HG02973 (cell line): ENCODE results near the gene TERB1.
"Not testable (repeated sequence)": the region's sequence is repeated elsewhere in the genome, so short reads cannot be mapped to it uniquely, and the experiment has no call there.

Experiments
- ATAC-seq: cut with Tn5 transposase; IDR thresholded peaks from one replicate; pipeline ENCODE4 v1.9.1; 2021; ENCODE audit warnings: moderate library complexity; ENCODE audit not compliant: unreplicated experiment

The TERB1 gene

DNA sequence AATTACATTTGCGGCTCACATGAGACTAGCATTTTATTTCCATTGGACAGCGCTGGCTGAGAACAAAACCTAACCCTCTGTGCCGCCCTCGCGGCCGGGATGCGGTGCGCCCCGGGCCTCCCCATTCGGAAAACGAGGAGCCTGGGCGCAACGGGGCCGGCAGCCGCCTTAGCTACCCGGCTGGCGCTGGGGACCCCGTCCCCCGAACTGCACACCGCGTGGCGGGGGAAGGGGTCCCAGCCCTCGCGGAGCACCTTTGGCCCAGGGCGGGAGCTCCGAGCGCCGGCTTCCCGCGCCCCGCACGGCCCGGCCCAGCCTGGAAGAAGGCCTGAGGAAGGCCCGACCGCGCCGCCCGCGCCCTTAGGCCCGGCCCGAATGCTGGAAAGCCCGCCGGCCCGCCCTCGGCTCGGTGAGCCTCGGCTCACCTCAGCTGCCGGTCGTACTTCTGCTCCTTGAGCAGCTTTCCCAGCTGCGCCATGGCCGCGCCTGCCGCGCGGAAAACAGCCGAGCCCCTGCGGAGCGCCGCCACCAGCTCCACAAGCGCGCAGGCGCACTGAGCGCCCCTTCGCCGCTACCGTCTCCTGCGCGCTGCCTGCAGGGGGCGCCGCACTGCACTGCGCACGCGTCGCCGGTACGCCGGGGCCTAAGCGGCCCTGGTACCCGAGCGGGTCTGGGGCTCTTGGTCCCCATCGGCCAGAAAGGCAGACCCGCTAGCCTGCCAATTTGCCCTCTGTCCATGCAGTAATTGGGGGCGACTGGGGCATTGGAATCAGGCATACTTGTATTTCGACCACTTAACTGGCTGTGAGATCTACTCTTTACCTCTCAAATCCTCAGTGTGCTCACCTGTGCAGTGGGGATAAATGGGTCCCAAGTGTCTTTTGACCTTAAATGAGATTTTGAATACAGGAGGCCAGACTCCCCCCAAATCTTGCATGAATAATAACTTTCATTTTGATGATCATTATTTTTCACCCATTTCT is 29.3 kb upstream of the TERB1 start, which contains the start of gene NAE1:
Gene NAE1 (minus strand): TSS at position 555 of the 983 bp plus-strand sequence. CDS start 77 bp downstream, at position 478.
- peak; percentile 78 for ATAC-seq

DNA sequence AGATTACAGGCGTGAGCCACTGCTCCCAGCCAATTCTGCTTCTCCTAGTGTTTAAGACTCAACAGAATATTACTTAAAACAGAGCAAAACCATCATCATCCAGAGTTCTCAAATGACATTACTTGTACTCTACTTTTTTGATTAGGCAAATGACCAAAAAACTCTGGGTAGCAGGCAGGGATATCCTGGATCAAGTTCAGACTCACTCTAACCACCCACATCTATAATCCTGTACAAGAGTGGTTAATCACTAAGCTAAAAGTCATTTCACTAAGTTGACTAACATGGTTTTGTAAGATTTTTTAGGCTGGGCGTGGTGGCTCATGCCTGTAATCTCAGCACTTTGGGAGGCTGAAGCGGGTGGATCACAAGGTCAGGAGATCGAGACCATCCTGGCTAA is 22.6 kb upstream of the TERB1 start:
- no peak for ATAC-seq

DNA sequence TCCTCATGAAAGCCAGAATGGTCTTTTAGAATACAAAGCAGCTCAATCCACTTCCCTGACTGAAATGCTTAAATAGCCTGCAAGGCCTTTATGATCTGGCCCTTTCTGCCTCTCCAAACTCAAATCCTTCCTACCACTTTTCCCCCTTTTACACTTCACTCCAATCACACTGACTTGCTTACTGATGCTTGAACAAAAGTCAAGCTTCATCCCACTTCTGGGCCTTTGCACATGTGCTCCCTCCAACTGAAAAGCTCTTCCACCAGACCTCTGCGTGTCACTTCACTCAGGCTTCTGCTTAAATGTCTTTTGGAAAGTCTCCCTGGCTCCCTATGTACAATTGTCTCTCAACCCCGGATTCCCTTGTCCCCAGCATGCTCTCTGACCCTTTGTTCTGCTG is 13.3 kb upstream of the TERB1 start:
- no peak for ATAC-seq

DNA sequence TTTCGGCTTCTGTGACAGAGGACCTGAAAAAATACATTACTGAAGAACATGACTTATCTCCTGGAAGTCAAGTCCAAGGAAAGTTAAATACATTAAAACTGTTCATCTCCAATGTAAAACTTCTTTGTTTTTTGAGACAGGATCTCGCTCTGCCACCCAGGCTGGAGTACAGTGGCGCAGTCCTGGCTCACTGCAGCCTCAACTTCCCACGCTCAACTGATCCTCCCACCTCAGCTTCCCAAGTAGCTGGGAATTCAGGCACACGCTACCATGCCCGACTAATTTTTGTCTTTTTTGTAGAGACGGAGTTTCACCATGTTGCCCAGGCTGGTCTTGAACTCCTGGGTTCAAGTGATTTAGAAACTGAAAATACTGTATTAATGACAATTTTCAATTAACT is 9.7 kb upstream of the TERB1 start:
- no peak for ATAC-seq

DNA sequence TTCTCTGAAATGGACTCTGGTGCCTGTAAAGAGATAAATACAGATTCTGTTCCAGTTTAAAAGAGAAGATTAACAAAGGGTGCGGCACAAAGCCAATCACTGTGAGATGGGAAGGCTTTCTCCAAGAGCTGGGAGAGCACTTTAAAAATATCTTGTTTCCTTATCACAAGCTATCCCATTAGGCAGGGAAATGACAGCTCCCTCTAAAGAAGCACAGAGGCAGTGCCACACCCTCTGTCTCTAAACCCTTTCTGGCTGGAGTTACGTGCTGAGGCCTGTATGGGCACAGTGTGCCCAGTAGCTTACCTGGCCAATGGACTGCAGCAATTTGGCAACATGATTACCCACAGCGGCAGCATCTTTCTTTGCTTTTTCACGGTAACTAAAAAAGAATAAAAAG is 9.0 kb upstream of the TERB1 start:
- no peak for ATAC-seq

DNA sequence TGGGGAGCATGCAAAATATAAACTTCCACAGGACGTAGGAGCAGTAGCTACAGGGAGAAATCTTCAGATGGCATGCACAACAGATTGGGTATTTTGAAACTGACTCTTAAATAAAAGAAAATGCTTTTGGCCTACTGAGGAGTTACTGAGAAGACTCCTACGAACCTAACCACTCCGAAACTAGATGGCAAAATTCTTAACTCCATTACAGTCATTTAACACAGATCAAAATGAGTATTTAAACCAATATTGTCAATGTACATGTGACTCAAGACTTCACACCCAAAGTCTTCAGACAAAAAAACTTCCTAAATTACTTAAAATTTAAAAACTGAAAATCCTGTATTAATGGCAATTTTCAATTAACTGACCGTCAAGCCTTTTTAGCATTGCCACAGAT is 8.4 kb upstream of the TERB1 start:
- ATAC-seq, result no peak

DNA sequence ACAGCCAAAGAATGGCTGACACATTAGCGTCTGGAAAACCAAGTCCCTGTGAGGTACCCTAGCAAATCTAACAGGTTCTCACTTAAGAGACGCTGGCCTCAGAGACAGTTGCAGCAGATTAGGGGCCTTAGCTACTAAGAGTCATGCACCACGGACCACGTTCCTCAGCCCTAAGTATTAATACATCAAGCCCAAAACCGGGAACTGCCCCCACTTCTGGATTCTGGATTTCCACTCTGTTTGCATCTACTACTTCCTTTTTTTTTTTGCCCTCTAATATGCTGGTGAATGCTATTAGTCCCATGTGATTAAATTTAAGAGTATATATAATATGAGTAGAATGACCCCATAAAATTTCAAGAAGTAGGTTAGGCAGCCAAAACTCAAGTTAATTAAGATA is 775 bp upstream of the TERB1 start:
- no peak for ATAC-seq

DNA sequence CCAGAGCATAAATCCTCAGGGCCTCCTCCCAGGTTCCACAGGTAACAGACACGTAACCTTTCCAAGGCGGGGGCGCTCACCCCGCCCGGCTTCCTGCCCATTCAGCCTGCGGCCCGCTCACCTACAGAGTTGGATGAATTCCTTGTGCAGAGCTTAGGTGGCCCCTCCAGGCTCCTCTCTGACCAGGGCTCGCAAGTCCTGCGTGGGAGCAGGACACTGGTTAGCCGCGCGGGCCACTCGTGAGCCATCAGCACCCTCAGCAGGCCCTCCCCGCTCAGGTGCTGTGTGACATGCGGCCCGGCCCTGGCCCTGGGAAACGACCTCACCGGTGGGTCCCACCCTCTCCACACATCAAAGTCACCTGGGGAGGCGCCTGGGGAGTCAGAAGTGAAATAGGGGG is 528 bp downstream of the TERB1 start:
- no peak for ATAC-seq

DNA sequence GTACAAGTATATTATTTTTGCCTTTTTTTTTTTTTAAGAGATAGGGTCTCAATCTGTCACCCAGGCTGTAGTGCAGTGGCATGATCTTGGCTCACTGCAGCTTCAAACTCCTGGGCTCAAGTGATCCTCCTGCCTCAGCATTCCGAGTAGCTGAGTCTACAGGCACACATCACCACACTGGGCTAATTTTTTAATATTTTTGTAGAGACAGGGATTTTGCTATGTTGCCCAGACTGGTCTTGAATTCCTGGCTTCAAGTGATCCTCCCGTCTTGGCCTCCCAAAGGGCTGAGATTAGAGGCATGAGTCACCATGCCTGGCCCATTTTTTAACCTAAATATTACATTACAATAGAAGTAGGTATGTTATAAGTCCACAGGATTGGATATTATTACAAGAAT is 3.2 kb downstream of the TERB1 start:
- no peak for ATAC-seq

DNA sequence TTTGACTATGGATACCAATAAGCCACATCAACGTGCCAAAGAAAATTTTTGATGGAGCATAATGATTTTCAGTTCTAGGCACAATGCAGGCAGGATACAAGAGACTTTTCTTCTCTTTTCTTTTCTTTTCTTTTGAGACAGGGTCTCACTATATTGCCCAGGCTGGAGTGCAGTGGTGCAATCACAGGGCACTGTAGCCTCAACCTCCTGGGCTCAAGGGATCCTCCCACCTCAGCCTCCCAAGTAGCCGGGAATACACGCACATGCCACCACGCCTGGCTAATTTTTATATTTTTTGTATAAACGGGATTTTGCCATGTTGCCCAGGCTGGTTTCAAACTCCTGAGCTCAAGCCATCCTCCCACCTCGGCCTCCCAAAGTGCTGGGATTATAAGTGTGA is 7.4 kb downstream of the TERB1 start:
- ATAC-seq, result not testable (repeated sequence)

DNA sequence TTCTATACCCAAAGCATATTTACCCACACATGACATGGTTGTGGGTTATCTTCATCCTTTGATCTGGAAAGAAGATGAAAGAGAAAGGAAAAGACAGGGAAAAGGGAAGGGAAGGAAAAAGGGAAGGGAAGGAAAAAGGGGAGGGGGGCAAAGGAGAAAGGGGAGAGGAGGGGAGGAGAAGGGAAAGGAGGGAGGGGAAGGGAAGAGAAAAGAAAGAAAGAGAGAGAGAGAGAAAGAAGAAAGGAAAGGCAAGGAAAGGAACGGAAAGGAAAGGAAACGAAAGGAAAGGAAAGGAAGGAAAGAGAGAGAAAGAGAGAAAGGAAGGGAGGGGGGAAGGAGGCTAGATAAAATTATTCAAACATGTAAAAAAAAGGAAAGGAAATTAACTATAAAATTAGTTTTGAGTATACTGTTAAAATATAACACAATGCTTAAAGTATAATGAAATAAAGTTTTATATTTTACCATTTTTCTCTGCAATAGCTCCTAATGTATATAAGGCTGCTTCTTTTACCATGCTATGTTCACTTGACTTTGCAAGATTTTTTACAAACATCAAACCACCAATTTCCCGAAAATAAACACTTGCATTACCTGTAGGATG is 11.2 kb downstream of the TERB1 start:
- no peak for ATAC-seq

DNA sequence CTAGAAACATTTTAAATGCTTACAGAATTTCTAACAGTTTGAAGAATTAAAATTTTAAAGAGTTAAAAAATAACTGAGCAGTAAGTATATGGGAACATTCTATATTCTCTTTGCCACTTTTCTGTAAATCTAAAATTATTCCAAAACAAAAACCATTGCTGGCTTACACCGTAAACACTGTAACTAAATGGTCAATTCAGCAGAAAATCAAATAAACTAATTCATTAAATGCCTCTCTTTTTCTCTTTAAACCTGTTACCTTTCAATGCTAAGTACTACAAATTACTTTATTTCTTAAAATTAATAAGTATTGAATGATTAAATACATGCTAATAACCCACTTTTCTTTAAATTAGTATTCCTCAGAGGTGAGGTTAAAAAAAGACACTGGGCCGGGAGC is 14.0 kb downstream of the TERB1 start:
- no peak for ATAC-seq

DNA sequence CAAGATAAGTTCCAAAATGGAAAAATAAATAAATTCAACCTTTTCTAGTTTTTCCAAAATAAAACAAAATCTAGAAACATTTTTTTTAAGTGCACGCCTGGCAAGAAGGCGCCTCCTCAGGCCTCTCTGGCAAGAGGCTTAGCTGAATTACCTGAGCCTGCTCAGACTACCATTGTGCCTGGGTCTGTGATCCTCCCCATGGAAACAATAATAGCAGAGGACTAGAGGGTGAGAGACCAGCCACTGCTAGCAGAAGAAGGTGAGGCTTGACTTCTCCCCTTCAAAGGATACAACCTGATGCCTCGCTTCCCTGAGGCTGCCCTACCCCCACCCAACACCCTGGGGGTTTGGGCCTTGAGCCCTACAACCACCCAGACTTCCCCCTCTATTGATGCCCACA is 14.8 kb downstream of the TERB1 start:
- ATAC-seq, result no peak

DNA sequence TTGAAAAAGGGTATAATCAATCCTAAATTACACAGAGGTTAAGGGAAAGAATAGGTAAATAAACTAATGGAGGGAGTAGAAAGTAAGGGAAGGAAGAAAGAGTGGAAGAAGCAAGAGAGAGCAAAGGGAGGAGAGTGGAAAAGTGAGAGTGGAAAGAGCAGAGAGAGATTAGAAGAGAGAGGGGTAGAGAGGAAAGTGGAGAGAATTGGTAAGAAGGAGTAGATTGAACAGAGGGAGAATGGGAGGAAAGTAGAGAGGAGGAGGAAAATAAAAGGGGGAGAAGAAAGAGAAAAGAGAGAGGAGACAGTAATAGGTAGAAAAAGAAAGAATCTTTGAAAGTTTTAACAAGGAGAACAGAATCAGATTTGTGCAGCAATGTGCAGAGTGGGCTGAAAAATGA is 24.9 kb downstream of the TERB1 start:
- ATAC-seq, result no peak

DNA sequence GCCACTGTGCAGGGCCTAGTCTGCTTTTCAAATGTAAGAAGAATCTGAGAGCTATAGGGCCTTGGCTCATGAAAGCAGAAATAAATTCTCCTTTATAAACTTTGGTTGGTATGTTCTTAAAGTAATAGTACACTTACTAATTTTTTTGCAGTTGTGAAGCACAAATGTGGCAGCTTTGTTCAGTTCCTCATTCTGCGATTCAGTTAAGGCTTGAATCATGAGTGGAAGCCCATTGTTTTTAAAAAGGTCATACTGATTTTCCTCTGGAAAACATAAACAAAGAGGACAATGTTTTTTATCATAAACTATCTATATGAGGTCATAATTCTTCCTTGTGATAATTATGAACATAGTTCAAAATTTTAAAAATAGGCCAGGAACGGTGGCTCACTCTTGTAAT is 26.4 kb downstream of the TERB1 start:
- no peak for ATAC-seq

DNA sequence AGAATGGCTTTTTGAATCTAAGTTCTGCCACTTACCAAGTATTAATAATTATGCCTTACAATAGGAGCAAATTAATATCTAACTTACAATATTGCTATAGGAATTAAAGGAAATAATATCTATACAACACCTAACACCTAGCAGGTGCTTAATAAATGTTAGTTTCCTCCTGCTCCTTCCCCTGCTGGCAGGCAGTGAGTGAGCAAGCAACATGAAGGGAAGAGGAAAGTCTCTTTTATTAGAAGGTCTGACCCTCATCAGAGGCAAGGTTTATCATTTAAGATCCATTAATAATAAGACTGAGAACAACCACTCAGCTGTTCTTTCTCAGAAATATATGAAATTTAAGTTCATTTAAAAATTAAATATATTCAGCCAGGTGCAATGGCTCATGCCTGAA is 43.3 kb downstream of the TERB1 start:
- no peak for ATAC-seq

DNA sequence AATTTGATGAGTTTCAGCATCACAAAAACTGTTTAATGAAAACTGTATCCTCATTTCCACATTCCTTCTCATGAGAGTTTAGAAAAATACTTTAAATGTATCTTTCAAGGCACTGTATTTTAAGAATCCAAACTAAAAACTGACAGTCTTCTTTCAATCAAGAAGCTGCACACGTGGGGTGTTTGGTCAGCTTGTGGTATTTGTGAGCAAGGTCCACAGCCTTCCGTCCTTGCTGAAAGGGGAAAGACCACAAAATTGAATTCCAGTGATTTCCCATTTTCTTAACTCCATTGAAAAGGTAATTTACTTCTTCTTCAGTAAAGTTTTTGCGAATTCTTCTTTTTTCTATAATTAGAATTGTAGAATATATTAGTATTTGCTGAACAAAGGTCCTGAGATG is 46.6 kb downstream of the TERB1 start:
- no peak for ATAC-seq

DNA sequence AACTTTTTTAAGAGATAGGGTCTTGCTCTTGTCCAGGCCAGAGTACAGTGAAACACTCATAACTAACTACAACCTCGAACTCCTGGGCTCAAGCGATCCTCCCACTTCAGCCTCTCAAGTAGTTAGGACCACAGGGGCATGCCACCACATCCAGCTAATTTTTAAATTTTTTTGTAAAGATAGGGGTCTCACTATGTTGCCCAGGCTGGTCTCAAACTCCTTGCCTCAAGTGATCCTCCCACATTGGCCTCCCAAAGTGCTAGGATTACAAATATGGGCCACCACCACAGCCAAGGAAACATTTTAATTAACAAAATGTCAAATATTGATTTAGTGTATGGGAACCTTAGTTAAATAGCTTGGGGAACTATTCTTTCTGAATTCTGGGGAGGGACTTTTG is 47.2 kb downstream of the TERB1 start:
- no peak for ATAC-seq

DNA sequence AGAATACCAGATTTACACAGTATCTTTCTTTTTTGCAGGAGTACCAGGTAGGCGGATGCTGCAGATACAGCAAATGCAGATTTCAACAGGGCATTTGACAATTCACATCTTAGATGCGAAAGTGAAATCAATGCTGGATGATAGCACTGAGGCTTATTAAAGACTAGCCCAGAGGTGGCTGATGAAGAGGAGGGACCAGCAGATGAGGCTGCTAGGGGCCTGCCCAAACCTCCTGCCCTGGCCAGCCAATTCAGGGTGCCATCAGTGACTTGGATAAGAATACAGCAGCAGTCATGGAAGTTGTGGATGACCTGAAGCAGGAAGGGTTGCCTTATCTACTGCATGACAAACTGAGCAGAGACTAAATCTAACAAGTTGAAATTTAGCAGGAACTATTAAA is 48.4 kb downstream of the TERB1 start:
- no peak for ATAC-seq

DNA sequence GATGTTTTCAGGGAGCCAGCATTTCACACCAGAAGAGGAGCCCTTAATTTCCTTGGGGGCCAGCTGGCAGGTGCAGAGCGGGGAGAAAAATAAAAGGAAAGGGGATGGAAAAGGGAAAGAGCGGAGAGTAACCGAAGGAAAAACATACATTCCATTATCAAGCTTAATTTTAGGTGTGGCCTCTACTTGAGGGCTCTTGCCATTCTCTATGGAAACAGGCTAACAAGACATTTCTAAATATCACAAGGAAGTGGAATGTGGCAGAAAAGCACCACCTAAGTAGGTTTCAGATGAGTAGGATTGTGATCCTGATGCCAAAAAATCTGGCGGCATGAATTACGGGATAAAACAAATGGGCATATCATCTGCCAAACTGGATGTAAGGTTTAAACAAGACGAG is 49.0 kb downstream of the TERB1 start:
- ATAC-seq, result no peak

DNA sequence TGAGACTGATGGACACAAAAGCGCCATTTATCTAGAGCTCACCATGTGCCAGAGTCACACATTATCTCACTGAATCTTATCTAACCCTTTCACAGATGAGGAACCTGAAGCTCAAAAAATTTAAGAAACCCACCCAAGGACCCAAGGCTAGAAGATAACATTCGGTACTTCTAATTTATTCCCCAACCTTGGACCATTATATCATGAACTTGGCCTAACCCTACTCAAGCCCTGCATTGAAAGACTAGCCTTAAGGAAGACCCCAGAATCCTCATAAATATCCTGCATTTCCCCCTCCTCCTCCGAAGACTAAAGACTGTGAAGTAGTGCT is 49.4 kb downstream of the TERB1 start:
- ATAC-seq, result no peak

DNA sequence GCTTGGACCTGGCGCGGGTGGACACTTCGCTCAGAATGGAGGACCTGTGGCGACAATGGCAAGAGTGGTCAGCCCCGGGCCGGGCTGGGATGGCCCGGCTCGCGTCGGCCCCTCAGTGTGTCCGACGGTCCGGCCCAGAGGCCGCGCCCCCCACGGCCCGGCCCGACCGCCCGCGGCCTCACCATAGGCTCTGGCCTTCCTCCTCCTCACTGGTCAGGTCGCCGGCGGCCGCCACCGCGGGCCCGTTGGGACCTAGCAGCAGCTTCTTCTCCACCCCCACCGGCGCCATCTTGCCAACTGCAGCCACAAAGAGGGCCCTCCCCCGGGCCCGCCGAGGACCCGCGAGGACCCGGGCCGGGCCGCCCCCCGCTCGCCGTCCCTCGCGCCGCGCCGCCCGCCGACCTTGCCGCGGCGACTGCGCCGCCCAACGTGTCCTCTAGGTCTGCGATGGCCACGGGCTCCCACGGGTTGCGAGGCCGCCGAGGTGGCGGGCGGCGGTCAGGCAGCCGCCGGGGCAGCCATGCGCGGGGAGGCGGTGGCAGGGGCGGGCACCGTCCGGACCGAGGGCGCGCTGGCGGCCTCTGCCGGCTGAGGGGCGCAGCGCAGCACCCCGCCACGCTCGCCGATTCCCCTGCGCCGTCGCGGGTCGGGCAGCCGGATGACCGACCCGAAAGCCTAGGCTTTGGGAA is 49.9 kb downstream of the TERB1 start, which contains the start of gene DYNC1LI2:
Gene DYNC1LI2 (minus strand): TSS at position 307 of the 689 bp plus-strand sequence. CDS start 18 bp downstream, at position 289.
- peak; percentile 87 for ATAC-seq
